ENCODE results near the gene CLMN.
A peak's percentile ranks its signal among the peaks of the same experiment; 100 is the strongest.

The CLMN gene

DNA sequence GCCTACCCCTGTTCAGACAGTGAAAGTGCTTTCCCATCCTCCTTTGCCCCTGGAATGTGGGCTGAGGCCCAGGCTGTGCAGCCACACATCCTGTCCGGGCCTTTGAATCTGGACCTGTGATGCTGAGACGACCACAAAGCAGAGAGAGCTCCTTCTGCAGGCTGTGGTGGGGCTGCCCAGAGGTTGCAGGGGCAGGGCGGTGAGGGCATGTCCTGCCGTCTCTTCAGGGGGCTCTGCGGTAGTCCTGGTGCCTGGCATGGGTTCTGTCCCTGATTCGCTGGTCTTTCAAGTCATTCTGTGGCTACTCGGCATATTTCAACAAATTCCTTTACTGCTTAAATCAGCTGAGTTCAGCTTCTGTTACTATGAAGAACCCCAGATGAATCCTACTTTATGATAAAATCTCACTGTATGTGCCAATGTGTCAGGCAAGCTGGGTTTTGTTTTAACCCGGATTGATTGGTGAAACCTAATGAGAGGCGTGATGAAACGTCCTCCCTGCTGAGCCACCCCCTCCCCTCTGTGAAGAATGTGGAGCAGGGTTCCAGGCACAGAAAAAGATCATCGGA is 99.0 kb downstream of the CLMN start:
- Histone ChIP-seq H3K27ac (no peak overlapping the region), H3K4me3 (no peak overlapping the region)
- TF ChIP-seq, protein P1, sequence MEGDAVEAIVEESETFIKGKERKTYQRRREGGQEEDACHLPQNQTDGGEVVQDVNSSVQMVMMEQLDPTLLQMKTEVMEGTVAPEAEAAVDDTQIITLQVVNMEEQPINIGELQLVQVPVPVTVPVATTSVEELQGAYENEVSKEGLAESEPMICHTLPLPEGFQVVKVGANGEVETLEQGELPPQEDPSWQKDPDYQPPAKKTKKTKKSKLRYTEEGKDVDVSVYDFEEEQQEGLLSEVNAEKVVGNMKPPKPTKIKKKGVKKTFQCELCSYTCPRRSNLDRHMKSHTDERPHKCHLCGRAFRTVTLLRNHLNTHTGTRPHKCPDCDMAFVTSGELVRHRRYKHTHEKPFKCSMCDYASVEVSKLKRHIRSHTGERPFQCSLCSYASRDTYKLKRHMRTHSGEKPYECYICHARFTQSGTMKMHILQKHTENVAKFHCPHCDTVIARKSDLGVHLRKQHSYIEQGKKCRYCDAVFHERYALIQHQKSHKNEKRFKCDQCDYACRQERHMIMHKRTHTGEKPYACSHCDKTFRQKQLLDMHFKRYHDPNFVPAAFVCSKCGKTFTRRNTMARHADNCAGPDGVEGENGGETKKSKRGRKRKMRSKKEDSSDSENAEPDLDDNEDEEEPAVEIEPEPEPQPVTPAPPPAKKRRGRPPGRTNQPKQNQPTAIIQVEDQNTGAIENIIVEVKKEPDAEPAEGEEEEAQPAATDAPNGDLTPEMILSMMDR (IDR thresholded peaks at IDR 0.05) = no peak
- peak; percentile 61 for DNase-seq (ENCODE audit: low spot score)

GRCh38 chr14:95218472-95219193 is 101.1 kb downstream of the CLMN start:
- Histone ChIP-seq H3K4me3 (no peak overlapping the region), H3K27ac (no peak overlapping the region)
- no peak for DNase-seq (ENCODE audit: low spot score)
- TF ChIP-seq, protein P1 (IDR thresholded peaks at IDR 0.05) = no peak

DNA sequence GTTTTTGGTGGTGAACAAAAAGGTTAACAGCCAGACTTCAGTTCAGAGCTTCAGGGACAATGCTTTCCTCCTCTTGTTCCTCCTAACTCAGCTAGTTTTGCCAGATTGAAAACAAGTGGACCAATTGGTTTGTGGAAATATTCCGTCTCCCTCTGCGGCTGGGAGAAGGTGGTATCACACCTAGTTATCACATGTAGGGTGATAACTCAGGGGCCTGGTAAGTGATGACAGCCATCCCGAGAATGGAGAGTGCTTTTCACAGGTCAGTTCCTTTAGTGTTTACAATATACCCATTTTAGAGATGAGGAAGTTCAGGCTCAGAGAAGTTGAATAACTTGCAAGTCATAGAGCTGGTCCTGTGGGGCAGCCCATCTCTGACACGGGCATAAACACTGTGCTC is 101.7 kb downstream of the CLMN start:
- Histone ChIP-seq H3K4me3 (no peak overlapping the region), H3K27ac (no peak overlapping the region)
- TF ChIP-seq, protein P1 (IDR thresholded peaks at IDR 0.05) = no peak
- no peak for DNase-seq (ENCODE audit: low spot score)

- no peak for DNase-seq (ENCODE audit: low spot score)
- TF ChIP-seq, protein P1 (IDR thresholded peaks at IDR 0.05) = no peak
- Histone ChIP-seq H3K4me3 (no peak overlapping the region), H3K27ac (no peak overlapping the region)
These were observed 102.3 kb downstream of the CLMN start for GRCh38 chr14:95217391-95217900.

GRCh38 chr14:95216008-95216407 is 103.7 kb downstream of the CLMN start:
- H3K27ac ChIP-seq = no peak overlapping the region
- TF ChIP-seq, protein P1 (IDR thresholded peaks at IDR 0.05) = no peak
- no peak for DNase-seq (ENCODE audit: low spot score)
- H3K4me3 ChIP-seq = no peak overlapping the region

GRCh38 chr14:95215094-95215725 is 104.5 kb downstream of the CLMN start:
- TF ChIP-seq, protein P1 (IDR thresholded peaks at IDR 0.05) = no peak
- DNase-seq (ENCODE audit: low spot score) = no peak
- H3K27ac ChIP-seq = no peak overlapping the region

More at GRCh38 chr14:95215094-95215725, 104.5 kb downstream of the CLMN start:
- H3K4me3 ChIP-seq = no peak overlapping the region
